Fibroblast of skin of right biceps (primary cell): ENCODE measurements around the gene GLIS1.

Experiments used
- DNase-seq: peaks from one replicate; pipeline ENCODE4 v3.0.0-alpha.2; 2013

GLIS1 gene

GRCh38 chr1:53693339-53693738, 45.6 kb downstream of the GLIS1 start:
- no peak for DNase-seq

- DNase-seq: no peak
Measured at GRCh38 chr1:53691326-53691725, 47.6 kb downstream of the GLIS1 start.

- no peak for DNase-seq
Measured at GRCh38 chr1:53690411-53690810, 48.6 kb downstream of the GLIS1 start.

GRCh38 chr1:53689736-53690326, 49.1 kb downstream of the GLIS1 start:
- peak; percentile 63 for DNase-seq

- no peak for DNase-seq
Measured at GRCh38 chr1:53689223-53689622, 49.7 kb downstream of the GLIS1 start.

- DNase-seq: no peak
Measured at GRCh38 chr1:53688381-53689102, 50.4 kb downstream of the GLIS1 start.

- no peak for DNase-seq
Measured at GRCh38 chr1:53687901-53688300, 51.1 kb downstream of the GLIS1 start.

GRCh38 chr1:53687426-53687825, 51.5 kb downstream of the GLIS1 start:
- DNase-seq: no peak

GRCh38 chr1:53686965-53687267, 52.0 kb downstream of the GLIS1 start:
- DNase-seq: no peak

- peak; percentile 74 for DNase-seq
Measured at GRCh38 chr1:53686091-53686964, 52.6 kb downstream of the GLIS1 start.

- DNase-seq: peak; percentile 53
Measured at GRCh38 chr1:53685272-53686051, 53.5 kb downstream of the GLIS1 start.

- DNase-seq: no peak
Measured at GRCh38 chr1:53684741-53685140, 54.2 kb downstream of the GLIS1 start.

GRCh38 chr1:53683986-53684740, 54.8 kb downstream of the GLIS1 start:
- no peak for DNase-seq

GRCh38 chr1:53682881-53683280, 56.1 kb downstream of the GLIS1 start:
- DNase-seq: no peak

GRCh38 chr1:53681977-53682685, 56.8 kb downstream of the GLIS1 start:
- DNase-seq: peak; percentile 27

- DNase-seq: no peak
Measured at GRCh38 chr1:53681351-53681976, 57.5 kb downstream of the GLIS1 start.

- DNase-seq: no peak
Measured at GRCh38 chr1:53680868-53681267, 58.1 kb downstream of the GLIS1 start.

GRCh38 chr1:53678938-53679825, 59.8 kb downstream of the GLIS1 start:
- DNase-seq: no peak

- no peak for DNase-seq
Measured at GRCh38 chr1:53678507-53678906, 60.5 kb downstream of the GLIS1 start.

GRCh38 chr1:53678046-53678445, 60.9 kb downstream of the GLIS1 start:
- no peak for DNase-seq
